Fibroblast of lung (primary cell): ENCODE results near the gene FAM47E.

ENCODE experiments used
- CTCF ChIP-seq, 2 donors: IDR thresholded peaks in 1 of 2; conservative IDR thresholded peaks in 1 of 2; 1 replicate in 1 of 2; 2 replicates in 1 of 2; pipeline ENCODE4 v1.5.1; 2011 to 2012; ENCODE audit warnings: low read length in 2 of 2, control low read depth in 1 of 2, inconsistent platforms in 1 of 2, low read depth in 1 of 2, mild to moderate bottlenecking in 1 of 2
- EZH2 ChIP-seq: IDR thresholded peaks from 2 replicates; pipeline ENCODE4 v1.5.1; 2012; ENCODE audit warnings: low read length, control low read depth, mild to moderate bottlenecking; ENCODE audit errors: missing control alignments

- TF ChIP-seq CTCF (conservative IDR thresholded peaks at IDR 0.05 in 1 of 2, IDR thresholded peaks at IDR 0.05 in 1 of 2; ENCODE audit: low read depth in 1 of 2, low read length in 2 of 2) (no peak), EZH2 (no peak)
Observed at GRCh38 chr4:76293772-76294171, 42.3 kb downstream of the FAM47E start.
